ENCODE data around the gene APOL1. TPM values are rescaled to one million over a fixed set of nuclear protein-coding genes. Genes with fewer than 3 reads are reported as not detected.

Gene APOL1
- total and polyA plus RNA-seq, 2 of the 13 experiments (the other 11 are each of a cell fraction or from before 2014, with no cell fraction given): 20.3 to 75.0 TPM

- TF ChIP-seq, protein P1, sequence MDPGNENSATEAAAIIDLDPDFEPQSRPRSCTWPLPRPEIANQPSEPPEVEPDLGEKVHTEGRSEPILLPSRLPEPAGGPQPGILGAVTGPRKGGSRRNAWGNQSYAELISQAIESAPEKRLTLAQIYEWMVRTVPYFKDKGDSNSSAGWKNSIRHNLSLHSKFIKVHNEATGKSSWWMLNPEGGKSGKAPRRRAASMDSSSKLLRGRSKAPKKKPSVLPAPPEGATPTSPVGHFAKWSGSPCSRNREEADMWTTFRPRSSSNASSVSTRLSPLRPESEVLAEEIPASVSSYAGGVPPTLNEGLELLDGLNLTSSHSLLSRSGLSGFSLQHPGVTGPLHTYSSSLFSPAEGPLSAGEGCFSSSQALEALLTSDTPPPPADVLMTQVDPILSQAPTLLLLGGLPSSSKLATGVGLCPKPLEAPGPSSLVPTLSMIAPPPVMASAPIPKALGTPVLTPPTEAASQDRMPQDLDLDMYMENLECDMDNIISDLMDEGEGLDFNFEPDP (CRISPR knock-in tag; conservative IDR thresholded peaks at IDR 0.05): 0 out of 2 replicates have a peak, but pooled peaks have one; percentile 57
- TF ChIP-seq SNAI1 (CRISPR knock-in tag; IDR thresholded peaks at IDR 0.05; ENCODE audit: borderline replicate concordance): peak; percentile 79
- peak; percentile 55; the same call in 1 of the 2 replicates for TF ChIP-seq JUND (CRISPR knock-in tag; IDR thresholded peaks at IDR 0.05)
- no peak for TF ChIP-seq NR2C2 (CRISPR knock-in tag; IDR thresholded peaks at IDR 0.05; ENCODE audit: borderline replicate concordance)
- no peak for TF ChIP-seq ZBTB39 (CRISPR knock-in tag; IDR thresholded peaks at IDR 0.05)
- TF ChIP-seq, protein P2, sequence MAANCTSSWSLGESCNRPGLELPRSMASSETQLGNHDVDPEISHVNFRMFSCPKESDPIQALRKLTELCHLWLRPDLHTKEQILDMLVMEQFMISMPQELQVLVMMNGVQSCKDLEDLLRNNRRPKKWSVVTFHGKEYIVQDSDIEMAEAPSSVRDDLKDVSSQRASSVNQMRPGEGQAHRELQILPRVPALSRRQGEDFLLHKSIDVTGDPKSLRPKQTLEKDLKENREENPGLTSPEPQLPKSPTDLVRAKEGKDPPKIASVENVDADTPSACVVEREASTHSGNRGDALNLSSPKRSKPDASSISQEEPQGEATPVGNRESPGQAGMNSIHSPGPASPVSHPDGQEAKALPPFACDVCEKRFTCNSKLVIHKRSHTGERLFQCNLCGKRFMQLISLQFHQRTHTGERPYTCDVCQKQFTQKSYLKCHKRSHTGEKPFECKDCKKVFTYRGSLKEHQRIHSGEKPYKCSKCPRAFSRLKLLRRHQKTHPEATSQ (CRISPR knock-in tag; IDR thresholded peaks at IDR 0.05; ENCODE audit: borderline replicate concordance): no peak
- TF ChIP-seq ZNF335 (CRISPR knock-in tag; IDR thresholded peaks at IDR 0.05): no peak
- peak; percentile 86; the same call in 1 of the 2 replicates for TF ChIP-seq REPIN1 (CRISPR knock-in tag; IDR thresholded peaks at IDR 0.05; ENCODE audit: borderline replicate concordance, low read depth)
- TF ChIP-seq, protein P3, sequence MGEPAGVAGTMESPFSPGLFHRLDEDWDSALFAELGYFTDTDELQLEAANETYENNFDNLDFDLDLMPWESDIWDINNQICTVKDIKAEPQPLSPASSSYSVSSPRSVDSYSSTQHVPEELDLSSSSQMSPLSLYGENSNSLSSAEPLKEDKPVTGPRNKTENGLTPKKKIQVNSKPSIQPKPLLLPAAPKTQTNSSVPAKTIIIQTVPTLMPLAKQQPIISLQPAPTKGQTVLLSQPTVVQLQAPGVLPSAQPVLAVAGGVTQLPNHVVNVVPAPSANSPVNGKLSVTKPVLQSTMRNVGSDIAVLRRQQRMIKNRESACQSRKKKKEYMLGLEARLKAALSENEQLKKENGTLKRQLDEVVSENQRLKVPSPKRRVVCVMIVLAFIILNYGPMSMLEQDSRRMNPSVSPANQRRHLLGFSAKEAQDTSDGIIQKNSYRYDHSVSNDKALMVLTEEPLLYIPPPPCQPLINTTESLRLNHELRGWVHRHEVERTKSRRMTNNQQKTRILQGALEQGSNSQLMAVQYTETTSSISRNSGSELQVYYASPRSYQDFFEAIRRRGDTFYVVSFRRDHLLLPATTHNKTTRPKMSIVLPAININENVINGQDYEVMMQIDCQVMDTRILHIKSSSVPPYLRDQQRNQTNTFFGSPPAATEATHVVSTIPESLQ (CRISPR knock-in tag; conservative IDR thresholded peaks at IDR 0.05): no peak
- TF ChIP-seq ZC3H4 (CRISPR knock-in tag; IDR thresholded peaks at IDR 0.05; ENCODE audit: borderline replicate concordance): no peak
- TF ChIP-seq, protein P4, sequence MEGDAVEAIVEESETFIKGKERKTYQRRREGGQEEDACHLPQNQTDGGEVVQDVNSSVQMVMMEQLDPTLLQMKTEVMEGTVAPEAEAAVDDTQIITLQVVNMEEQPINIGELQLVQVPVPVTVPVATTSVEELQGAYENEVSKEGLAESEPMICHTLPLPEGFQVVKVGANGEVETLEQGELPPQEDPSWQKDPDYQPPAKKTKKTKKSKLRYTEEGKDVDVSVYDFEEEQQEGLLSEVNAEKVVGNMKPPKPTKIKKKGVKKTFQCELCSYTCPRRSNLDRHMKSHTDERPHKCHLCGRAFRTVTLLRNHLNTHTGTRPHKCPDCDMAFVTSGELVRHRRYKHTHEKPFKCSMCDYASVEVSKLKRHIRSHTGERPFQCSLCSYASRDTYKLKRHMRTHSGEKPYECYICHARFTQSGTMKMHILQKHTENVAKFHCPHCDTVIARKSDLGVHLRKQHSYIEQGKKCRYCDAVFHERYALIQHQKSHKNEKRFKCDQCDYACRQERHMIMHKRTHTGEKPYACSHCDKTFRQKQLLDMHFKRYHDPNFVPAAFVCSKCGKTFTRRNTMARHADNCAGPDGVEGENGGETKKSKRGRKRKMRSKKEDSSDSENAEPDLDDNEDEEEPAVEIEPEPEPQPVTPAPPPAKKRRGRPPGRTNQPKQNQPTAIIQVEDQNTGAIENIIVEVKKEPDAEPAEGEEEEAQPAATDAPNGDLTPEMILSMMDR (CRISPR knock-in tag; IDR thresholded peaks at IDR 0.05): peak; percentile 91
- TF ChIP-seq, protein P5, sequence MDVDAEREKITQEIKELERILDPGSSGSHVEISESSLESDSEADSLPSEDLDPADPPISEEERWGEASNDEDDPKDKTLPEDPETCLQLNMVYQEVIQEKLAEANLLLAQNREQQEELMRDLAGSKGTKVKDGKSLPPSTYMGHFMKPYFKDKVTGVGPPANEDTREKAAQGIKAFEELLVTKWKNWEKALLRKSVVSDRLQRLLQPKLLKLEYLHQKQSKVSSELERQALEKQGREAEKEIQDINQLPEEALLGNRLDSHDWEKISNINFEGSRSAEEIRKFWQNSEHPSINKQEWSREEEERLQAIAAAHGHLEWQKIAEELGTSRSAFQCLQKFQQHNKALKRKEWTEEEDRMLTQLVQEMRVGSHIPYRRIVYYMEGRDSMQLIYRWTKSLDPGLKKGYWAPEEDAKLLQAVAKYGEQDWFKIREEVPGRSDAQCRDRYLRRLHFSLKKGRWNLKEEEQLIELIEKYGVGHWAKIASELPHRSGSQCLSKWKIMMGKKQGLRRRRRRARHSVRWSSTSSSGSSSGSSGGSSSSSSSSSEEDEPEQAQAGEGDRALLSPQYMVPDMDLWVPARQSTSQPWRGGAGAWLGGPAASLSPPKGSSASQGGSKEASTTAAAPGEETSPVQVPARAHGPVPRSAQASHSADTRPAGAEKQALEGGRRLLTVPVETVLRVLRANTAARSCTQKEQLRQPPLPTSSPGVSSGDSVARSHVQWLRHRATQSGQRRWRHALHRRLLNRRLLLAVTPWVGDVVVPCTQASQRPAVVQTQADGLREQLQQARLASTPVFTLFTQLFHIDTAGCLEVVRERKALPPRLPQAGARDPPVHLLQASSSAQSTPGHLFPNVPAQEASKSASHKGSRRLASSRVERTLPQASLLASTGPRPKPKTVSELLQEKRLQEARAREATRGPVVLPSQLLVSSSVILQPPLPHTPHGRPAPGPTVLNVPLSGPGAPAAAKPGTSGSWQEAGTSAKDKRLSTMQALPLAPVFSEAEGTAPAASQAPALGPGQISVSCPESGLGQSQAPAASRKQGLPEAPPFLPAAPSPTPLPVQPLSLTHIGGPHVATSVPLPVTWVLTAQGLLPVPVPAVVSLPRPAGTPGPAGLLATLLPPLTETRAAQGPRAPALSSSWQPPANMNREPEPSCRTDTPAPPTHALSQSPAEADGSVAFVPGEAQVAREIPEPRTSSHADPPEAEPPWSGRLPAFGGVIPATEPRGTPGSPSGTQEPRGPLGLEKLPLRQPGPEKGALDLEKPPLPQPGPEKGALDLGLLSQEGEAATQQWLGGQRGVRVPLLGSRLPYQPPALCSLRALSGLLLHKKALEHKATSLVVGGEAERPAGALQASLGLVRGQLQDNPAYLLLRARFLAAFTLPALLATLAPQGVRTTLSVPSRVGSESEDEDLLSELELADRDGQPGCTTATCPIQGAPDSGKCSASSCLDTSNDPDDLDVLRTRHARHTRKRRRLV (CRISPR knock-in tag; IDR thresholded peaks at IDR 0.05): peak; percentile 79
- TF ChIP-seq MEF2D (CRISPR knock-in tag; IDR thresholded peaks at IDR 0.05): peak; percentile 82
These were observed 13.3 kb upstream of the APOL1 start, which contains the start of gene APOL2 (continued) for GRCh38 chr22:36239401-36240171.
